Muscle layer of duodenum (tissue), 2 donors: Measurements from ENCODE around the gene DDTL.

Experiments
- H3K27ac ChIP-seq: one replicate; pipeline ENCODE4 v1.7.0; 2013; ENCODE audit warnings: mild to moderate bottlenecking, low read length
- H3K27me3 ChIP-seq: one replicate; pipeline ENCODE4 v1.7.0; 2013; ENCODE audit warnings: low read depth, mild to moderate bottlenecking, control low read depth, low read length
- H3K36me3 ChIP-seq, 2 donors: one replicate each; pipeline ENCODE4 v1.7.0; 2013; ENCODE audit warnings: low read length in 2 of 2, control low read depth in 1 of 2, mild to moderate bottlenecking in 1 of 2; ENCODE audit not compliant: insufficient read depth in 2 of 2, control insufficient read depth in 1 of 2
- H3K4me1 ChIP-seq, 2 donors: one replicate each; pipeline ENCODE4 v1.7.0; 2013; ENCODE audit warnings: low read length in 2 of 2, mild to moderate bottlenecking in 2 of 2, control low read depth in 1 of 2, moderate library complexity in 1 of 2; ENCODE audit not compliant: insufficient read depth in 2 of 2, control insufficient read depth in 1 of 2
- H3K4me3 ChIP-seq, 2 donors: one replicate each; pipeline ENCODE4 v1.7.0; 2013; ENCODE audit warnings: low read length in 2 of 2, low read depth in 1 of 2, mild to moderate bottlenecking in 1 of 2
- H3K9me3 ChIP-seq, 2 donors: one replicate each; pipeline ENCODE4 v1.7.0; 2013; ENCODE audit warnings: low read length in 2 of 2, control low read depth in 1 of 2, mild to moderate bottlenecking in 1 of 2; ENCODE audit not compliant: control insufficient read depth in 1 of 2
- donor health status: healthy.

The DDTL gene

GRCh38 chr22:24008022-24008283, 41.3 kb downstream of the DDTL start:
- peaks cover 5 to 9% of the 10 kb centered on the region in 2 donors for H3K4me1 ChIP-seq
- no peaks in the 10 kb centered on the region for H3K9me3 ChIP-seq
- no peaks in the 10 kb centered on the region for H3K36me3 ChIP-seq

DNA sequence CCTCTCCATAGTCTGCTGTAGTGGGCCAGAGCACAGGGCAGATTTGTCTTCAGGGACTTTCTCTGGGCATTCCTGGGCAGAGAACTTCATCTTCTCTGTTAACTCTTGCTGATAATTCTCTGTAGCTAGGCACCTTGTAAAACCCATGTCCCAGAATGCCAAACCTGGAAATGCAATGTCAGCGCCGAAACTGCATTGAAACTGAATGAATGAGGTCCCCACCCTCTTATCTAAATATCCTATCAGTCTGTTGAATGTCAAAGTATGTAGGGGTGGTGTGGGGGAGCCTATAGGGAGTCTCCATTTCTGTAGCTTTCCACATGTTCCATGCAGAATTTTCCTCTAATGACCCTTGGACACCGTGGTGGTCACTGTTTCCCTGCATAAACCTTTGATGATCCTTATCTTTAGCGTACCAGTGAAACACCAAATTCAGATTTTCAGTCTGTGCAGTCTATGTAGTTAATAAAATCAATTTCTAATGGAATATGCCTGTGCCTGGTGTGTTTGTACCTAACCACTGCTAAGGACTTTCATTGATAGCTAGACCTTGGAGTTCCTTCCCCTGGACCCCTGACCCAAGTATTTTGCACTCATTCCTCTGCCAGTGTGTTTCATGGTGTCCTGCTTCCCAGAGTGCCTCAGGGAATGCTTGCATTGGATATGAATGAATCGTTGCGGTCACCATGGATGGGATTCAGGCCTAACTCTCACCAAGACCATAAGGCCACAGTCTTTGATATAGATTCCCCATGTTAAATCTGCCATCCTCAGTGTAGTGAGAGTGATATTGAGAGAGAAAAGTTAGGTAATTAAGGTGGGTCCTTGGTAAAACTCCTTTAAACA, 41.9 kb downstream of the DDTL start:
- H3K9me3 ChIP-seq, result no peaks in the 10 kb centered on the region

More at GRCh38 chr22:24008022-24008283, 41.3 kb downstream of the DDTL start:
- Histone ChIP-seq H3K27me3 (no peaks in the 10 kb centered on the region), H3K4me3 (no peak overlapping the region), H3K27ac (no peak overlapping the region)

GRCh38 chr22:24009227-24010017, 42.7 kb downstream of the DDTL start:
- peaks cover 5 to 9% of the 10 kb centered on the region in 2 donors for H3K4me1 ChIP-seq
- no peaks in the 10 kb centered on the region for H3K9me3 ChIP-seq
- H3K4me3 ChIP-seq, result no peak overlapping the region
- H3K36me3 ChIP-seq, result no peaks in the 10 kb centered on the region
- H3K27me3 ChIP-seq, result no peaks in the 10 kb centered on the region
- no peak overlapping the region for H3K27ac ChIP-seq

More for the DNA sequence above, 41.9 kb downstream of the DDTL start:
- no peak overlapping the region for H3K27ac ChIP-seq
- H3K4me3 ChIP-seq, result no peak overlapping the region
- H3K27me3 ChIP-seq, result no peaks in the 10 kb centered on the region
- H3K36me3 ChIP-seq, result no peaks in the 10 kb centered on the region
- H3K4me1 ChIP-seq, result peaks cover 5 to 9% of the 10 kb centered on the region in 2 donors

DNA sequence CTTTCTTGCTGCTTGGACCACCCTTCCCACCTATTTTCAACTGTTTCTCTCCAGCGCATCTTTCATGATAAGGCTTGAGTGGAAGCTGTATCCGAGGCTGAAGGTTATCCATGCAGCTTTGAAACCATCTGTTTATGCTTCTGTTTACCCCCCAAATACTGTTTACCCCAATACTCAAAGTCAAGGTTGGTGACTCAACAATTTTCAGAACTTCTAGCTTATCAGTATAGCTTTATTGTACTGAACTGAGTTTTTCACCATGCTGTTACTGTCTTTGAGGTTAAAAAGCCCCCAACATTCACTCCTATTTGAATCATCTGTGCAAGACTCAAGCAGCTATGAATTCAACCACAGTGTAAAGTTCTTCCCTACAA, 43.3 kb downstream of the DDTL start:
- no peaks in the 10 kb centered on the region for H3K9me3 ChIP-seq
- H3K36me3 ChIP-seq, result no peaks in the 10 kb centered on the region
- H3K27ac ChIP-seq, result no peak overlapping the region
- peaks cover 5 to 9% of the 10 kb centered on the region in 2 donors for H3K4me1 ChIP-seq
- no peak overlapping the region for H3K4me3 ChIP-seq
- no peaks in the 10 kb centered on the region for H3K27me3 ChIP-seq

- H3K4me1 ChIP-seq, result peaks cover 5 to 9% of the 10 kb centered on the region in 2 donors
- H3K27me3 ChIP-seq, result no peaks in the 10 kb centered on the region
- no peaks in the 10 kb centered on the region for H3K9me3 ChIP-seq
- peak overlapping the region; percentile 83 for H3K27ac ChIP-seq
- no peaks in the 10 kb centered on the region for H3K36me3 ChIP-seq
- peak overlapping the region; percentile 90 to 98 for H3K4me3 ChIP-seq
Measured at GRCh38 chr22:24011735-24012068, 45.0 kb downstream of the DDTL start.

DNA sequence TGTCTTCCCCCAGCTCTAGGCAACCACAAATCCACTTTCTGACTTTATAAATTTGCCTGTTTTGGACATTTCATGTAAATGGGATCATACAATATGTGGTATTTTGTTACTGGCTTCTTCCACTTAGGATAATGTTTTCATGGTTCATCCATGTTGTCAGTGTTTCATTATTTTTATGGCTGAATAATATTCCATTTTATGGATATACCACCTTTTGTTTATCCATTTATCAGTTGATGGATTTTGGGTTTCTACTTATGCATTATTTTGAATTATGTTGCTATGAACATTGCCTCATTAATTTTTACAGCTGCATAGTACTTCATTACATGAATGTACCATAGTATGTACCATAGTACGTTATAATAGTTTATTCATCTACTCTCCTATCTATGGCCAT, 49.5 kb downstream of the DDTL start:
- H3K4me1 ChIP-seq, result peaks cover 5 to 9% of the 10 kb centered on the region in 2 donors
- H3K36me3 ChIP-seq, result no peaks in the 10 kb centered on the region
- H3K27ac ChIP-seq, result no peak overlapping the region
- no peaks in the 10 kb centered on the region for H3K27me3 ChIP-seq
- H3K4me3 ChIP-seq, result no peak overlapping the region
- no peaks in the 10 kb centered on the region for H3K9me3 ChIP-seq

- Histone ChIP-seq H3K9me3 (no peaks in the 10 kb centered on the region), H3K4me3 (no peak overlapping the region), H3K4me1 (no peaks in the 10 kb centered on the region), H3K27me3 (no peaks in the 10 kb centered on the region), H3K27ac (no peak overlapping the region), H3K36me3 (no peaks in the 10 kb centered on the region)
Measured at GRCh38 chr22:24021304-24021703, 54.6 kb downstream of the DDTL start.
